GM18520 (cell line): ENCODE data around the gene ADGRB2.

Source experiments
- ATAC-seq: cut with Tn5 transposase; IDR thresholded peaks from one replicate; pipeline ENCODE4 v1.9.1; 2021; ENCODE audit not compliant: unreplicated experiment

The ADGRB2 gene

GRCh38 chr1:31783846-31784245 lies 19.7 kb upstream of the ADGRB2 start:
- no peak for ATAC-seq

GRCh38 chr1:31782421-31783410 lies 18.6 kb upstream of the ADGRB2 start:
- ATAC-seq: no peak

GRCh38 chr1:31781756-31782371 lies 17.7 kb upstream of the ADGRB2 start:
- no peak for ATAC-seq

DNA sequence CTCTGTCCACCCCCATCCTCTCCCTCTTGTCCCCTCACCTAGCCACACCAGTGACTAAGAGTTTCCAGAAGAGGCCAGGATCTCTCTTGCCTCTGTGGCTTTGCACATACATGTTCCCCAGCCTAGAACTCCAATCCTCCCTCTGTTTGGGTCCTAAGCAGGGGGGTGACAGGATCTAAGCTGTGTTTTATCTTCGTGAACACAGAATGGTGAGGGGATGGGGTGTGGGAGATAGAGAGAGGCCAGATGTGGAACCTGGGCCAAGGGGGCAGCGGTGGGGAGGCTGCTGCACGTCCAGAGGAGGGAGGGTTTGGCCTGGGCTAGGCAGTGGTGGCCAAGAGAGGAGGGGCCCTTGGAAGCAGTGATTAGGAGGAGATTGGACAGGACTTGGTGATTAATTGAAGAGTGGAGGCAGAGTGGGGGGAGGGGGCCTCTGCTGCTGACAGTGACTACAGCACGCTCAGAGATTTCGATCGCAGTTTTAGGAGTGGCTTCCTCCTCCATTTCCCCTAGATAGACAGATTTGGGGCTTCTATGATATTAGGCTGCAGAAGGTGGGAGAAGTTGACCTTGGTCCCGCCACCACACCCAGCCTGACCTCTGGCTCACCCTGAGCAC lies 17.1 kb upstream of the ADGRB2 start:
- ATAC-seq: no peak

GRCh38 chr1:31780632-31781031 lies 16.5 kb upstream of the ADGRB2 start:
- ATAC-seq: no peak

DNA sequence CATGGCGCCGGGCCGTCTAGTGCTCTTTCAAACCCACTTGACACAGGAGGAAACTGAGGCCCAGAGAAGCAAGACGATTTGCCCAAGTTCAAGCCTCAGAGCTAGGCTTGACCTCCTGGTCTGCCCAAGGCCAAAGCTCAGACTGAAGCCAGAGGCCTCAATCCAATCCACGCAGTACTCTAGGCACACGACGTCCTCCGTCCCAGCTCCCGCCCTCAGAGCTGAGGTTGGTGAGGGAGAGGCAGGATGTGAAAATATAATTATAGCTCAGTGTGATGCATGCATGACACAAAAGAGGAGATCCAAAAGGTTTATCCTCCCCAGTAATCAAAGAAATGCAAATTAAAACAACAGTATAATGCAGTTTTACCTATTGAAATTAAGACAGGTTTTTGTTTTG lies 15.5 kb upstream of the ADGRB2 start:
- no peak for ATAC-seq

DNA sequence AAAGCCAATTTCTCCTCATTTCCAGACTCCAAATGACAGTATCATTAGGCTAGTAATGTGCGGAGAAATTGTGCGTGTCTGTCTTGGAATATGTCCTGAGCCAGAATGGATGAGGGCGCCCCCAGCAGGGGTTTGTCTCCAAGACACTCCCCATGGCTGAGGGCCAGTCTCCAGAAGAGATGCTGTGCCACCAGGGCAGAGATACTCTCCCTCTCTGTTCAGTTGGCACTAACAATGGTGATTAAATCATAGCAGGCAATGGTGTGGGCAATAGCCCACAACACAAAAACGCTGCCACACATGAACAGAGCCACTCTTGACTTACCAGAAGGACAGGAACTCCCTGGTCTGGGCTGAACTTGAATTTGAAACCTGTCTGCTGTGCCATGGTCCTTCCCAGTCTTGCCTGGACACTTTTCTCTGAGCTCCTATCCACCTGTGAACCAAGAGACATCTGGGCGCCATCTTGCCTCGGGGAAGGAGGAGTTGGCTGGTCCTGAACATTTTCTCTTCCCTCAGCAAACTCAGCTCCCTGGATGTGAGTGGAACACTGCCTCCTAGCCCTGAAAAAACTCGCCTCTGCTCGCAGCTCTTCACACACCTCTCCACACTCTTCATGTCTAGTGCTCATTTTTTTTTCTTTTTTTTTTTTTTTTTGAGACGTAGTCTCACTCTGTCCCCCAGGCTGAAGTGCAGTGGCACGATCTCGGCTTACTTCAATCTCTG lies 14.8 kb upstream of the ADGRB2 start:
- no peak for ATAC-seq

GRCh38 chr1:31776516-31776915 lies 12.4 kb upstream of the ADGRB2 start:
- no peak for ATAC-seq

GRCh38 chr1:31776032-31776431 lies 11.9 kb upstream of the ADGRB2 start:
- no peak for ATAC-seq

DNA sequence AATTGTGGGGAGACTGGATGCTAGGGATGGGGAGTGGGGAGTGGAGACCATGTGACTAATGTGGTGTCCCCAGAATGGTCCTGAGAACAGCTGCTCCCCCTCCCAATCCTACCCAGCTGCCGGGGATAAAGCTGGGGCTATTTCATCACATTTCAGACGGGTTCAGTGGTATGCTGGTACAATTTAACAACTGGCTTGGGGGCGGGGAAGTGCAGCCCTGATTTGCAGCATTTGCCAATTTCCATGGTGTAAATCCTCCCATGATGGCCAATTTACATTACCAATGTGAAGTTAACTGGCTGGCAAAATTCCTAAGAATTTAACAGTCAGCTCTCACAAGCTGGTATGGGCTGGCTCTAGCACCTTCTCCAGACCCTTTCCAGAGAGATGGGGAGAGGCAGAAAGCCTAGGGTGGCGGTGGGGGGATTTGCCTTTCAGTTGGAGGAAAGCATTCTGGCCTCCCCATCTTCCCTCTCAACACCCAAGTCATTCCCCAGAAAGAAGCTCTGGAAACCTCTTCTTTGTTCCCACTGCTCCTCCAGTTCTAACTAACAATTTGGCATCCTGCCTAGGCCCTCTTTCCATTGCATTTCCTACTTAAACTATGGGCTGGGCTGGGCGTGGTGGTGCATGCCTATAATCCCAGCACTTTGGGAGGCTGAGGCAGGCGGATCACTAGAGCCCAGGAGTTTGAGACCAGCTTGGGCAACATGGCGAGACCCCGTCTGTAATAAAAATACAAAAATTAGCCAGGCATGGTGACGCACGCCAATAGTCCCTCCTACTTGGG lies 11.3 kb upstream of the ADGRB2 start:
- ATAC-seq: no peak

- no peak for ATAC-seq
Measured at GRCh38 chr1:31774495-31774894, 10.4 kb upstream of the ADGRB2 start.

DNA sequence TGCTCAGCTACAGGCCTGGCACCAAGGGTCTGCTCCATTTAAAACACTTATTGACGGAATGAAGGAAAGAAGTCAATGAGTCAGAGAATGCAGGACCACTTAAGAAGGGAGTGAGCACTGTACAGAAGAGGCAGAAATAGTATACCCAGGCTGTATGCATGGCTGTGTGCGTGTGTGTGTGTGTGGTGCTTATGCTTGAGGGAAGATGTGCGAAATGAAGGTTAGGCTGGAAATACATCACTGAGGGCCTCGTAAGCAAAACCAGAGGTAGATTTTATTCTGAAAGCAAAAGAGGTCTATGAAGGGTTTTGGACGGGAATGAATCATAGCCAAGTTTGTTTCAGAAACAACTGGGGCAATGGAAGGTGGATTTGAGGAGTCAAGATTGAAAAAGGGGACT lies 9.7 kb upstream of the ADGRB2 start:
- no peak for ATAC-seq

- no peak for ATAC-seq
Measured at GRCh38 chr1:31772669-31773248, 8.6 kb upstream of the ADGRB2 start.

- no peak for ATAC-seq
Measured at GRCh38 chr1:31771891-31772668, 7.9 kb upstream of the ADGRB2 start.

DNA sequence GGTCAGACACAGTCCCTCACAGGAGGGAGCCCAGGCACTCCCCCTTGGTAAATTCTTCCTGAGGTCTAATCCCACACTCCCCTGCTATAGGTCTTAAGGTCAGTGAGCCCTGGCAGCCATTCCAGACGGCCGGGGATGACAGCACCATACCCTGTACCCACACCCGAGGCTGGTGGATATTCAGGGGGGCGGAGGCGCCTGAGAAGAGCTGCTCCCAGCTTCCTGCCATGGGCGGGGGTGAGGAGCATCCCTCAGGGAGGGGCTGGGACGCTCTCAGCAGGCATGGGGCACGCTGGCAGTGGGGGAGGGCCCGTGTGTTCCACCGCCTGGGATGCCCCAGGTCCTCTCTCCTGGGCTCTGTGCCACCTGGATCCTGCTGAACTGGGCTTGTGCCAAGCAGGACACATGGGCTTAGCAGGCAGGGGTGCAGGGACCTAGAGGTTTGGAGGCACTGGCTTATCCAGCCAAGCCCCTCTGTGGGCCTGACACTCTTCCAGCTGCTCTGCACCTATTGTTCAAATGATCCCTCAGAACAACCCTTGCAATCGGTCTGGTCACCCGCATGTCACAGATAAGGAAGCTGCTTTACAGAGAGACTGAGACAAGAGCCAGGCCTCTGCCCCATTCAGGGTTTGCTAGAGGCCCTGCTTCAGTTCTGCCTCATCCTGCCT lies 5.7 kb upstream of the ADGRB2 start:
- no peak for ATAC-seq

GRCh38 chr1:31768939-31769704 lies 5.0 kb upstream of the ADGRB2 start:
- no peak for ATAC-seq

GRCh38 chr1:31768407-31768907 lies 4.3 kb upstream of the ADGRB2 start:
- no peak for ATAC-seq

GRCh38 chr1:31767225-31767624 lies 3.1 kb upstream of the ADGRB2 start:
- no peak for ATAC-seq
